22Rv1 (cell line): ENCODE results near the gene HERC6.

Source experiments
- ZFX ChIP-seq: fragments of 450-650 bp; IDR thresholded peaks from 2 replicates; pipeline ENCODE4 v1.6.1; 2017; ENCODE audit warnings: antibody characterized with exemption, borderline replicate concordance
- TF ChIP-seq, protein P1 (sequence below): fragments of 450-650 bp; IDR thresholded peaks from 2 replicates; pipeline ENCODE4 v1.5.1; 2017; ENCODE audit warnings: mild to moderate bottlenecking

DNA sequence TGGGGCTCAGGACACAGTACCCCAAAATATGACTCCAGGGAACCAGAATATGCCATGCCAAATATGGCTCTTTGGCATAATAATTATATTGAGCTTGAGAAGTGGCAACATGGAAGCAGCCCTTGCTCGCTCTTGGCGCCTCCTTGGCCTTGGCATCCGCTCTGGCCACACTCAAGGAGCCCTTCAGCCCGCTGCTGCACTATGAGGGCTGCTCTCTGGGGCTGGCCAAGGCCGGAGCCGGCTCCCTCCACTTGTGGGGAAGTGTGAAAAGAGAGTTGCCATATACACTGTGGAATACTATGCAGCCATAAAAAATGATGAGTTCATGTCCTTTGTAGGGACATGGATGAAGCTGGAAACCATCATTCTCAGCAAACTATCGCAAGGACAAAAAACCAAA, 18.4 kb upstream of the HERC6 start:
- TF ChIP-seq, protein P1, sequence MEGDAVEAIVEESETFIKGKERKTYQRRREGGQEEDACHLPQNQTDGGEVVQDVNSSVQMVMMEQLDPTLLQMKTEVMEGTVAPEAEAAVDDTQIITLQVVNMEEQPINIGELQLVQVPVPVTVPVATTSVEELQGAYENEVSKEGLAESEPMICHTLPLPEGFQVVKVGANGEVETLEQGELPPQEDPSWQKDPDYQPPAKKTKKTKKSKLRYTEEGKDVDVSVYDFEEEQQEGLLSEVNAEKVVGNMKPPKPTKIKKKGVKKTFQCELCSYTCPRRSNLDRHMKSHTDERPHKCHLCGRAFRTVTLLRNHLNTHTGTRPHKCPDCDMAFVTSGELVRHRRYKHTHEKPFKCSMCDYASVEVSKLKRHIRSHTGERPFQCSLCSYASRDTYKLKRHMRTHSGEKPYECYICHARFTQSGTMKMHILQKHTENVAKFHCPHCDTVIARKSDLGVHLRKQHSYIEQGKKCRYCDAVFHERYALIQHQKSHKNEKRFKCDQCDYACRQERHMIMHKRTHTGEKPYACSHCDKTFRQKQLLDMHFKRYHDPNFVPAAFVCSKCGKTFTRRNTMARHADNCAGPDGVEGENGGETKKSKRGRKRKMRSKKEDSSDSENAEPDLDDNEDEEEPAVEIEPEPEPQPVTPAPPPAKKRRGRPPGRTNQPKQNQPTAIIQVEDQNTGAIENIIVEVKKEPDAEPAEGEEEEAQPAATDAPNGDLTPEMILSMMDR, result no peak
- no peak for TF ChIP-seq ZFX
